Activated CD4-positive, alpha-beta T cell treated with anti-CD3 and anti-CD28 coated beads, Interleukin-2, Interleukin-6, amounts not matched to agents 100 ng/mL and 50 ng/mL, durations not matched to agents 16 hours and 8 hours (primary cell): ENCODE measurements around the gene MRTFA.
"Not testable (repeated sequence)": the region's sequence is repeated elsewhere in the genome, so short reads cannot be mapped to it uniquely, and the experiment has no call there.

Experiments
- DNase-seq: peaks from one replicate; pipeline ENCODE4 v3.0.0-alpha.2; 2020

MRTFA gene

DNA sequence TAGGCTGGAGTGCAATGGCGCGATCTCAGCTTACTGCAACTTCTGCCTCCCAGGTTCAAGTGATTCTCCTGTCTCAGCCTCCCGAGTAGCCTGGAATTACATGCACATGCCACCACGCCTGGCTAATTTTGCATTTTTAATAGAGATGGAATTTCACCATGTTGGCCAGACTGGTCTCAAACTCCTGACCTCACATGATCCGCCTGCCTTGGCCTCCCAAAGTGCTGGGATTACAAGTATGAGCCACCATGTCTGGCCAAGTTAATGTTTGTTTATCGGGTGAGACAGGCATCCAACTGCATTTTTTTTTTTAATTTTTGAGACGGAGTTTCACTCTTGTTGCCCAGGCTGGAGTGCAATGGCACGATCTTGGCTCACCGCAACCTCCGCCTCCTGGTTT, 20.1 kb upstream of the MRTFA start:
- DNase-seq = not testable (repeated sequence)

GRCh38 chr22:40655941-40656340, 19.4 kb upstream of the MRTFA start:
- DNase-seq = not testable (repeated sequence)

GRCh38 chr22:40654522-40655167, 18.1 kb upstream of the MRTFA start:
- no peak for DNase-seq

- no peak for DNase-seq
These were observed 16.8 kb upstream of the MRTFA start for GRCh38 chr22:40653361-40653760.

GRCh38 chr22:40651563-40652501, 15.3 kb upstream of the MRTFA start:
- DNase-seq = peak; percentile 94

GRCh38 chr22:40651057-40651456, 14.5 kb upstream of the MRTFA start:
- DNase-seq = no peak

DNA sequence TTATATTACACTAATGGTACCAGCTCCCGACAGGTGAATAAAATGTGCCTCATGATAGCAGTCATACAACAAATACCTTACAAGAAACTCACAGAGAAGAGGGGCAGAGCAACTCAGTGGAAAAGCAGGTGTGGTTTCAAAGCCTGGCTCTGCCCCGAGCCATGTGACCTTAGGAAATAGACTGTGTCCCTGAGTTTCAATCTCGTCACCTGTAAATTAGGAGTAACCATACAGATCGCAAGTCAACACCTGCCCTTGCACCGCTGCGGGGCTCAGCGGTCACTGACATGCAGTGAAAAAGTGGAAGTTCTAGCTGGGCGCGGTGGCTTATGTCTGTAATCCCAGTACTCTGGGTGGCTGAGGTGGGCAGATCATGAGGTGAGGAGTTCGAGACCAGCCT, 11.9 kb upstream of the MRTFA start:
- no peak for DNase-seq

DNA sequence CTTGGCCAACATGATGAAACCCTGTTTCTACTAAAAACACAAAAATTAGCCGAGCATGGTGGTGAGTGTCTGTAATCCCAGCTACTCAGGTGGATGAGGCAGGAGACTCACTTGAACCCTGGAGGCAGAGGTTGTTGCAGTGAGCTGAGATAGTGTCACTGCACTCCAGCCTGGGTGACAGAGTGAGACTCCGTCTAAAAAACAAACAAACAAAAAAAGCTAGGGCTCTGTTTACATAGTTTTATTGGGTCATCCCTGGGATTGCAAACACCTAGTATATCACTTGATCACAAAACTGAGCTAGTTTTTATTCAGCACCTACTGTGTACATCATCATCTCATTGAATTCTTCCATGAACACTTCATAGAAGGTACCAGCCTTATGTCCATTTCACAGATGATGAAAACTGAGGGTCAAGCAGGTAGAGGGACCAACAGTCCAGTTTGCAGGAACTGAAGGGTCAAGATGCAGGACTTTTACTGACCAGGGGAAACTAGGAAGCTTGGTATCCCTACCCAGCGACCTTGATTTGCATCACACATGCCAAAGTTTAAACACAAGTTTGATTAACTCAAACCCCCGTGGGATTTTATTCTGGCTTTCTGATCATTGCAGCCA, 9.2 kb upstream of the MRTFA start:
- DNase-seq = no peak

GRCh38 chr22:40642316-40642715, 5.8 kb upstream of the MRTFA start:
- DNase-seq = no peak

- DNase-seq = no peak
These were observed 4.8 kb upstream of the MRTFA start for GRCh38 chr22:40641269-40641668.

- DNase-seq = no peak
These were observed 1.7 kb upstream of the MRTFA start for GRCh38 chr22:40638261-40638660.

- DNase-seq = peak; percentile 60
These were observed 948 bp upstream of the MRTFA start for GRCh38 chr22:40637183-40638150.

DNA sequence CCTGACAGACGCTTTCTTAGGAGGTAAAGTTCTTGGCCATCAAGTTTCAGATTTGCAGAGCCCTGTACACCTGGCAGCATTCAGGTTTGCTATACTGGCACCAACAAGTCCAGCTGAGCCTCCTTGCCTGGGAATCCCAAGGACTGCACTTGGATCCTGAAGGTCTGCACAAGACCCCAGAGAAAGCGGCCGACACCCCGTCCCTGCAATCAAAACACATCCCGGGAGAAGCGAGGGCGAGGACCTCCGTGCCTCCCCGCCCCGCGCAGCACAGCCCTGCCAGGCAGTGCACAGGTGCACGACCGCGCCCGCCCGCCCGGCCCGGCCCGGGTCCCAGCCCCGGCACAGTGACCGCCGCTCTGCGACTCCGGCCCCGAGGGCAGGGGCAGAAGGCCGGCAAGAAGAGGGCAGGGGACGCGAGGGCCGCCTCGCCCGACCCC, 559 bp downstream of the MRTFA start:
- no peak for DNase-seq

GRCh38 chr22:40635043-40635939, 1.2 kb downstream of the MRTFA start:
- DNase-seq = no peak

DNA sequence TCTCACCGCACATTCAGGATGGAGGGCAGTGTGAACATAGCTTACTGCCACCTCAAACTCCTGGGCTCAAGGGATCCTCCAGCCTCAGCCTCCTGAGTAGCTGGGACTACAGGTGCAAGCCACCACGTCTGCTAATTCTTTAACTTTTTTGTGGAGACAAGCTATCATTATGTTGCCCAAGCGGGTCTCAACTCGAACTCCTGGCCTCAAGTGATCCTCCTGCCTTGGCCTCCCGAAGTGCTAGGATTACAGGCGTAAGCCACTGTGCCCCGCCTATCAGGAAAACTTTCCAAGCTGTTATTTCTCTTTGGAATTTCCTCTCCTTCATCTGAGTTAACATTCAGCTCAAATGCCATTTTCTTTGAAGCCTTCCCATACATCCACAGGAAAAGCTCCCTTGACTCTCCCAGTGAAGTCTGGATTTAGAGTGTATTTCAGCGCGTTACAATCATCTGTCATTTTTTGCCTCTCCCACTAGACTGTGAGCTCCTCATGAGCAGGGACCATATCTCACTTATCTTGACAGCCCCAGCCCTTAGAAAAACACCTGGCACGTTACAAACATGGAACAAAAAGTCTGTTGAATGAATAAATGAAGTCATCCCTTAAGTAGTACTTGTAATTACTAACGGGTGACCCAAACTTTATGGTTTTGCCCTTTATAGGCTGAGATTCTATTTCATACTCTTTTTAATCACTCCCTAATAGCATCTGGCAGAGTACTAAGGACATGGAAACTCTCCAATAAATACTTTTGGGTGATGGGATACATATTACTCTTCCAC, 2.2 kb downstream of the MRTFA start:
- DNase-seq = no peak

DNA sequence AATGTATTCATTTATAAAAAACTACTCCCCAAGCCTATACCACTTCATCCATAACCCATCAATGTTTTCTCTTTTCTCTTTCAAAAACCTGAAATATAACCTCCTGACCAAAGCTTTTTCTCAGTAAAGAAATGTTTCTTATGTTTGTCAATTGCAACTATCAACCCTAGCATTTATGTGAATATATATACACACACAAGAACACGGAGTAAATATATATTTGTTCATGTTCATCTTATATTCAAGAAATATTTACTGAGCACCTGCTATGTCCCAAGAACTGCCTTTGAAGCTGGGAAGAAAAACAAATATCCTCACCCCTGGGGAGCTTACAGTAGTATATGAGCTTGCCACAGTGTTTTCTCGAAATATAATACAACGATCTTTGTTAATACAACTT, 3.5 kb downstream of the MRTFA start:
- no peak for DNase-seq

- DNase-seq = no peak
These were observed 4.6 kb downstream of the MRTFA start for GRCh38 chr22:40631925-40632324.

GRCh38 chr22:40628354-40629042, 8.0 kb downstream of the MRTFA start:
- no peak for DNase-seq

- DNase-seq = no peak
These were observed 8.9 kb downstream of the MRTFA start for GRCh38 chr22:40627612-40628011.

- no peak for DNase-seq
These were observed 9.7 kb downstream of the MRTFA start for GRCh38 chr22:40626851-40627250.
